Breast epithelium (tissue), 4 donors: ENCODE data around the gene SPPL2B. TPM values are rescaled to one million over a fixed set of nuclear protein-coding genes. Genes with fewer than 3 reads are reported as not detected.

Experiments
- DNase-seq, 2 donors: peaks; one replicate each; pipeline ENCODE4 v3.0.0-alpha.2; 2019; ENCODE audit warnings: low spot score in 2 of 2
- H3K27ac ChIP-seq, 2 donors: fragments of 200-600 bp; sonication (generic) in 1 of 2; one replicate each; pipeline ENCODE4 v1.5.1; 2016 to 2019; ENCODE audit warnings: mild to moderate bottlenecking in 1 of 2
- H3K27me3 ChIP-seq, 2 donors: fragments of 200-600 bp; sonication (generic) in 1 of 2; one replicate each; pipeline versions ENCODE4 v1.5.1 to v1.6.0; 2017 to 2019; ENCODE audit warnings: control low read depth in 1 of 2, mild to moderate bottlenecking in 1 of 2
- H3K36me3 ChIP-seq: fragments of 200-600 bp; one replicate; pipeline ENCODE4 v1.5.1; 2019
- H3K4me1 ChIP-seq, 2 donors: fragments of 200-600 bp; sonication (generic); one replicate each; pipeline ENCODE4 v1.5.1; 2016 to 2019; ENCODE audit warnings: control low read depth in 1 of 2
- H3K4me3 ChIP-seq, 3 donors: fragments of 200-600 bp; sonication (generic); 1 replicate in 2 of 3; 2 replicates in 1 of 3; pipeline ENCODE4 v1.5.1; 2016 to 2019; ENCODE audit warnings: mild to moderate bottlenecking in 3 of 3, moderate library complexity in 2 of 3
- H3K9me3 ChIP-seq, 2 donors: fragments of 200-600 bp; sonication (generic) in 1 of 2; one replicate each; pipeline ENCODE4 v1.5.1; 2016 to 2019; ENCODE audit warnings: control low read depth in 1 of 2
- POLR2A ChIP-seq: fragments of 450-650 bp; IDR thresholded peaks from one replicate; pipeline ENCODE4 v1.6.1; 2016; ENCODE audit warnings: antibody characterized with exemption, mild to moderate bottlenecking, moderate library complexity
- POLR2AphosphoS5 ChIP-seq, 3 donors: sonication (generic); formaldehyde crosslinking; IDR thresholded peaks; one replicate each; pipeline ENCODE4 v1.6.1; 2017; ENCODE audit warnings: antibody characterized with exemption in 3 of 3
- intact Hi-C: fragments of 100-400 bp; cut with DNase I; formaldehyde crosslinking; loops from one replicate; pipeline ENCODE4 v1.15.1; 2023; ENCODE audit warnings: low total_unique reads
- total RNA-seq, 3 donors: library from RNA; depleted of rRNA; stranded (reverse); fragments of >200 nt; gene quantifications; one replicate each; pipeline ENCODE4 v1.1.0, GENCODE V29; 2016
- TF ChIP-seq, protein P1 (sequence below), 3 donors: fragments of 450-650 bp; IDR thresholded peaks; one replicate each; pipeline ENCODE4 v1.5.1; 2016 to 2017; ENCODE audit warnings: antibody characterized with exemption in 3 of 3, mild to moderate bottlenecking in 3 of 3, moderate library complexity in 3 of 3

The SPPL2B gene
- total RNA-seq, 3 donors from 2014 or later = 23.5 to 61.2 (median 49.8) TPM

GRCh38 chr19:2325281-2326046, 3.0 kb upstream of the SPPL2B start:
- TF ChIP-seq POLR2AphosphoS5 (IDR thresholded peaks at IDR 0.05) (no peak), POLR2A (no peak)
- TF ChIP-seq, protein P1, sequence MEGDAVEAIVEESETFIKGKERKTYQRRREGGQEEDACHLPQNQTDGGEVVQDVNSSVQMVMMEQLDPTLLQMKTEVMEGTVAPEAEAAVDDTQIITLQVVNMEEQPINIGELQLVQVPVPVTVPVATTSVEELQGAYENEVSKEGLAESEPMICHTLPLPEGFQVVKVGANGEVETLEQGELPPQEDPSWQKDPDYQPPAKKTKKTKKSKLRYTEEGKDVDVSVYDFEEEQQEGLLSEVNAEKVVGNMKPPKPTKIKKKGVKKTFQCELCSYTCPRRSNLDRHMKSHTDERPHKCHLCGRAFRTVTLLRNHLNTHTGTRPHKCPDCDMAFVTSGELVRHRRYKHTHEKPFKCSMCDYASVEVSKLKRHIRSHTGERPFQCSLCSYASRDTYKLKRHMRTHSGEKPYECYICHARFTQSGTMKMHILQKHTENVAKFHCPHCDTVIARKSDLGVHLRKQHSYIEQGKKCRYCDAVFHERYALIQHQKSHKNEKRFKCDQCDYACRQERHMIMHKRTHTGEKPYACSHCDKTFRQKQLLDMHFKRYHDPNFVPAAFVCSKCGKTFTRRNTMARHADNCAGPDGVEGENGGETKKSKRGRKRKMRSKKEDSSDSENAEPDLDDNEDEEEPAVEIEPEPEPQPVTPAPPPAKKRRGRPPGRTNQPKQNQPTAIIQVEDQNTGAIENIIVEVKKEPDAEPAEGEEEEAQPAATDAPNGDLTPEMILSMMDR (IDR thresholded peaks at IDR 0.05) = no peak
- Histone ChIP-seq H3K27me3 (no peaks in the 10 kb centered on the region), H3K27ac (no peak overlapping the region), H3K4me1 (peaks cover 7 to 9% of the 10 kb centered on the region in 2 donors), H3K36me3 (no peaks in the 10 kb centered on the region), H3K9me3 (no peaks in the 10 kb centered on the region), H3K4me3 (no peak overlapping the region)
- intact Hi-C loops = no loop called here
- DNase-seq = no peak

DNA sequence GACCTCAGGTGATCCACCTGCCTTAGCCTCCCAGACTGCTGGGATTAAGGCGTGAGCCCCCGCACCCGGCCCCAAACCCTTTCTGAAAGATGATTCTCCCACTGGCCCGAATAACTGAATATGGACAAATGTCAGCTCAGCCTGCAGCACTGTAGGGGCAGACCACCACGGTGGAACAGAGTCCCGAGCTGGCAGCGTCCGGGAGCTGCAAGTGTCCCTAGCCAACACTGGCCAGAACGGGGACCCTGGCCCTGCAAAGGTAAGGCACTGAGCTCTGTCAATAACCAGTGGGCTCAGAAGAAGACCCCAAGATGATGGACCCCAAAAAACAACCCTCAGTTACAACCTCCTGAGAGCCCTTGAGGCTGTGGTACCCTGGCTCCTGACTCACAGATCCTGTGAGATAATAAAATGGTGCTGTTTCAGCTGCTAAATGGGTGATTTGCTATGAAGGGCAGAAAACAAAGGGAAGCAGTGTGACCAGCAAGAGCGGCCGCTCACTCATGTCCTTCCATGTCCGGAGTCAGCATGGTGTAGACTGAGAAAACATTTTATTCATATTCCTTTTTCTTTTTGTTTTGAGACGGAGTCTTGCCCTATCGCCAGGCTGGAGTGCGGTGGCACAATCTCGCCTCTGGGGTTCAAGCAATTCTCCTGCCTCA, 1.7 kb upstream of the SPPL2B start:
- Histone ChIP-seq H3K36me3 (no peaks in the 10 kb centered on the region), H3K27ac (no peak overlapping the region), H3K27me3 (no peaks in the 10 kb centered on the region), H3K4me1 (peaks cover 7 to 9% of the 10 kb centered on the region in 2 donors), H3K9me3 (no peaks in the 10 kb centered on the region), H3K4me3 (peak overlapping the region in 1 of 3 donors; percentile 97)
- TF ChIP-seq POLR2A (no peak), POLR2AphosphoS5 (IDR thresholded peaks at IDR 0.05) (no peak)
- TF ChIP-seq, protein P1 (IDR thresholded peaks at IDR 0.05) = no peak
- intact Hi-C loops = no loop called here
- DNase-seq = no peak

DNA sequence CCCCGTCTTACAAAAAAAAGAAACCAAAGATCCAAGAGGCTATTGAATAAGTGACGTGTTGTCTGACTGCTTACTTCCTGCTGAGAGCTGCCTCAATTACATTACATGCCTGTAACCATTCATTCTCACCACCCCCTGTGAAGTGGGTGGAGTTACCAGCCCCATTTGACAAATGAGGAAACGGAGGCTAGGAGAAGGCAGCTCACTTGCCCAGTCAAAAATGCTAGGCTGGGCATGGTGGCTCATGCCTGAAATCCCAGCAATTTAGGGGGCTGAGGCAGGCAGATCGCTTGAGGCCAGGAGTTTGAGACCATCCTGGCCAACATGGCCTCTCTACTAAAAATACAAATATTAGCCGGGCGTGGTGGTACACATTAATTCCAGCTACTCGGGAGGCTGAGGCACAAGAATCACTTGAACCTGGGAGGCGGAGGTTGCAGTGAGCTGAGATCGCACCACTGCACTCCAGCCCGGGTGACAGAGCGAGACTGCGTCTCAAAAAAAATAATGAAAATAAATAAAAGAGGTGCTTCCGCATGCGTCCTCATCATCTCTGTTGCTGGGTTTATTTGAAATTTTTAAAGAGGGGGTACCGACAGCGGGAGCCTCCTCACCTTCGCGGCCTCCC, 597 bp upstream of the SPPL2B start:
- Histone ChIP-seq H3K36me3 (no peaks in the 10 kb centered on the region), H3K9me3 (no peaks in the 10 kb centered on the region), H3K27me3 (no peaks in the 10 kb centered on the region), H3K4me3 (peak overlapping the region; percentile 96 to 97 (median 97)), H3K27ac (peak overlapping the region; percentile 87 to 91), H3K4me1 (peaks cover 12 to 15% of the 10 kb centered on the region in 2 donors)
- intact Hi-C loops = no loop called here
- no peak for DNase-seq
- TF ChIP-seq, protein P1 (IDR thresholded peaks at IDR 0.05) = no peak
- TF ChIP-seq POLR2AphosphoS5 (IDR thresholded peaks at IDR 0.05) (no peak), POLR2A (no peak)

DNA sequence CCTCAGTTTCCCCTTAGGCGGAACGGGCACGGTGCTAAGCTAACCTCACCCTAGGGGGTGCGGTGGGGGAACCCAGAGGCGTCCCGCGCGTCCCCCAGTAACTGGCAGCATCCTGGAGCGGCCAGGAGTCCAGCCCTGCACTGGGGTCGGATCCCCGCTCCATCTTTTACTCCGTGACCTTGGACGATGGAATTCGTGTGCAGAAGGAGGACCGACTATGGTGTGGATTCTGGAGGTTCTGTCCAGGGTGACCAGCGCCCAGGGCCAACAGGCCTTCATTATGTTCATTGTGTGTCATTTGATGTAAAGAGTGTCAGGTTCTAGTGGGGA, 630 bp downstream of the SPPL2B start:
- no peaks in the 10 kb centered on the region for H3K27me3 ChIP-seq
- peak overlapping the region; percentile 96 to 97 (median 97) for H3K4me3 ChIP-seq
- H3K4me1 ChIP-seq = peaks cover 12 to 15% of the 10 kb centered on the region in 2 donors
- TF ChIP-seq POLR2AphosphoS5 (IDR thresholded peaks at IDR 0.05) (no peak), POLR2A (no peak)
- TF ChIP-seq, protein P1 (IDR thresholded peaks at IDR 0.05) = no peak
- peak overlapping the region in 1 of 2 donors; percentile 87 for H3K27ac ChIP-seq
- intact Hi-C loops = no loop called here
- no peaks in the 10 kb centered on the region for H3K9me3 ChIP-seq
- no peaks in the 10 kb centered on the region for H3K36me3 ChIP-seq
- DNase-seq = no peak

DNA sequence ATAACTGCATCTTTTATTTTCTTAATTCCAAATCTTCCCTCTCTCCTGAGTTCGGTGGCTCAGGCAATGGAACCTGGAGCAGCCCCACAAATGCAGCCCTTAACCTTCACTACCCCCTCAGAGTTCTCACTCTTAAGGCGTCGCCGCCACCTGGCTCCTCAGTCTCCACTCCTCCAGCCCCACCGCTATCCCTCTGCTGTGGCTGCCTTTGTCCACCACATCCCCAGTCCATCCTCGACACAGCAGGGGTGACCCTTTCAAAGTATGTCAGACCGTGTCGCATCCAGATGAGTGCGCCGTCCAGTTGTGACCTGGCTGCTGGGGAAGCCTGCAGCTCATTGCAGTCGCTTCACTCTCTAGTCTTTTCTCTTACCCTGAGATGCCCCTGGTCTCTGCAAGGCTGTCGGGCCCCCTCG, 1.0 kb downstream of the SPPL2B start:
- Histone ChIP-seq H3K4me3 (peak overlapping the region; percentile 96 to 97 (median 97)), H3K27ac (no peak overlapping the region), H3K9me3 (no peaks in the 10 kb centered on the region), H3K36me3 (no peaks in the 10 kb centered on the region), H3K4me1 (peaks cover 12 to 15% of the 10 kb centered on the region in 2 donors), H3K27me3 (no peaks in the 10 kb centered on the region)
- no peak for DNase-seq
- intact Hi-C loops = no loop called here
- no peak for TF ChIP-seq POLR2A
- no peak for TF ChIP-seq POLR2AphosphoS5 (IDR thresholded peaks at IDR 0.05)
- TF ChIP-seq, protein P1 (IDR thresholded peaks at IDR 0.05) = no peak
